Suprapubic skin (tissue), 3 donors: ENCODE measurements around the gene IGF2R.

ENCODE experiments used
- CTCF ChIP-seq, 2 donors: fragments of 200-600 bp in 1 of 2; fragments of 450-650 bp in 1 of 2; sonication (generic) in 1 of 2; IDR thresholded peaks; one replicate each; pipeline ENCODE4 v1.5.1; 2016 to 2019; ENCODE audit warnings: antibody characterized with exemption in 2 of 2, mild to moderate bottlenecking in 1 of 2, moderate library complexity in 1 of 2
- EP300 ChIP-seq: sonication (generic); formaldehyde crosslinking; IDR thresholded peaks from one replicate; pipeline ENCODE4 v1.6.1; 2017; ENCODE audit warnings: antibody characterized with exemption
- POLR2A ChIP-seq, 2 donors: fragments of 450-650 bp; IDR thresholded peaks; one replicate each; pipeline ENCODE4 v1.6.1; 2017; ENCODE audit warnings: antibody characterized with exemption in 2 of 2, mild to moderate bottlenecking in 2 of 2, moderate library complexity in 2 of 2

GRCh38 chr6:160082627-160083026 lies 113.7 kb downstream of the IGF2R start:
- no peak for TF ChIP-seq CTCF (IDR thresholded peaks at IDR 0.05)
- TF ChIP-seq POLR2A (IDR thresholded peaks at IDR 0.05) = no peak
- TF ChIP-seq EP300 = no peak
